NOMO-1 treated with dmso at 0.1 percent for 144 hours (cell line): ENCODE measurements around the gene ARL17B.
"Not testable (repeated sequence)": the region's sequence is repeated elsewhere in the genome, so short reads cannot be mapped to it uniquely, and the experiment has no call there.

ENCODE experiments used
- DNase-seq: peaks from one replicate; lab custom pipeline; 2025; ENCODE audit not compliant: unreplicated experiment; lab: John Stamatoyannopoulos, UW

ARL17B gene

DNA sequence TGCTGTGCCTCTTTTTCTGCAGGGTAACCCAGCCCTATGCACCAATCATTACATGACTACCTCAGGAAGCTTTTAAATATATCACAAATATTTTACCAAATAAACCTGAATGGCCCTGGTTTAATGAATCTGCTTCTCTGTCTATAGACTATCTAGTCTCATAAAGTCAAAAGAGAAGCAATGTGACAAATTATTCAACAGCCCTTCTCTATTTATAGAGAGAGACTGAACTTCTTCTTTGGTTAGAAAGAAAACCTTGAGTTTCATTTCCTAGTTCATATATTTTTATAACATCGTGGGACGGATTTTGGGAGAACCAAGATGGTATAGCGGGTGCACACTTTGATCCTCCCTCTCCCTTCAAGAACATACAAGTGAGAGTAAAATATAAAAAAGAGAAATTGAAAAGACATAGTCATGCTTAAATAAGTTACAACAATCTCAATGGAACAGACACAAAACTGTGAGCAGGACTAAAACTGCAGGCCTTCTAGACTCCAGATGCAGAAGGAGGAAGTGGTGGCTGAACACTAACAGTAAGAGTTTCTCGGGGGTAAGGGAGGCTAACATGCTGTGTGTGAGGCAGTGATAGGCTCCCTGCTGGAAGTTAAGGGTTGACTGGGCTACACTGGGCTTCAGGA is 70.5 kb downstream of the ARL17B start:
- DNase-seq = peak; percentile 57

DNA sequence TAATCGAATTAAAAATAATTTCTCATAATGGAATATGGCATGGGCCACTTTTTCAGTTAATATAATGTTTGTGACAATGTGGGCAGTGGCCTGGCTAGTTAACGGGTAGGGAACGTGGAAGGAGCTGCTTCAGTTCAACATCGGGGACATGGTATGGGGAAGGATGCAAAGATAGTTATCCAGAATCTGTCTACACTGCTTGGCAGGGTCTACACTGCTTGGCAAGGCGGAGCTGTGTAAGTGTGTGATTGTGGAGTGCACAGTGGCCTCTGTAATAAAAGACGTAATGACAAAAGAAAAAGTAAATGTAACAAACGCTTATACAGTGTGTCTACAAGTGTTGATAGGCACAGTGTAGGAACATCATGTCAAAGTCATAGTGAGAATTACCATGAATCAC is 74.0 kb downstream of the ARL17B start:
- DNase-seq = not testable (repeated sequence)

DNA sequence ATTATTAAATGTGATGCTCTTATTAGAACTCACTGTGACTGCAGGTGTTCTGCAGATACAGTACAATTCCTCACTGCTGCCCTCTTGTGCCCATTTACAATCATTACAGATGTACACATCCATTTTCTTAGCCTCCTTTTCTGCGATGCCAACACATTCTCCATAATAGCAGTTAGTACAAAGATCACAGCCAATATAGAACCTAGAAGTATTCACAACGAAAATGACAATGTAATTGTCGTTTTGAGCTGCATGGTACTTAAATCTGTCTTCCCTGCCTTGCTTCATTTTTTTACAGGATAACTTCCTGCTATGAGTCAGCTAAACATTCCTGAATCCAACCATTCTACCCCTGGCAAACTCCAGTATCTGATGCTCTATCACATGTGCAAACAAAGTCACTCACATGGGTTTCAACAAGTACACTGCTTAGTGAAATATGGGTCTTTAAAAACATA is 74.8 kb downstream of the ARL17B start:
- DNase-seq = not testable (repeated sequence)

DNA sequence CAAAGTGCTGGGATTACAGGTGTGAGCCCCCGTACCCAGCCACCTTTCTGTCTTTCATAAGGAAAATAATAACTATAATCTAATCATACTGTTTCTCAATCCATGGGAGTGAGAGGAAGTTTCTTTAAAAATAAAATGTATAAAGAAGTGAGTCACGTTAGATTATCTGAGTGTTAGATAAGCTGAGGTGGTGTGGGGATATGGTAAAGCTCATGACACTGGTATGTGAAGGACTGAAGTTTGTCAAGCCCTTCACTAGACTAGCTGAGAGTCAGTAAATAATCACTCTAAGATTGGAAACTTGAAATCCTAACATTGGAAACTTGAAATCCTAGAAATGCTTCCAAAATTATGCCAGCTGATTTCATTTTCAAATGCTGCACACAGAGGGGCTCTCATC is 76.1 kb downstream of the ARL17B start:
- DNase-seq = not testable (repeated sequence)

DNA sequence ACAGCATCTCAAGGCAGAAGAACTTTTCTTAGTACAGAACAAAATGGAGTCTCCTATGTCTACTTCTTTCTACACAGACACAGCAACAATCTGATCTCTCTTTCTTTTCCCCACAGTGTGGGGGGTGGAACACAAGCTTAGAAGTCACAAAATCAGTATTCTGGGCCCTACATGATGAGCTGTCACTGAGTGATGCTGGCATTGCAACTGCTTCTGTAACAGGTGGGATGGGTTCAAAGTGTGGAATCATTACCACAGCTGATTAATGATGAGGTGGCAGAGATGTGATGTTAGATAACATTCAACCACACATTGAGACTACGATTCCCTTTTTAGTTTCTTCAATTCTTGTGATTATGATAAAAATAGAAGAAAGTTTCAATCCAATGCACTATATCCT is 77.1 kb downstream of the ARL17B start:
- not testable (repeated sequence) for DNase-seq

DNA sequence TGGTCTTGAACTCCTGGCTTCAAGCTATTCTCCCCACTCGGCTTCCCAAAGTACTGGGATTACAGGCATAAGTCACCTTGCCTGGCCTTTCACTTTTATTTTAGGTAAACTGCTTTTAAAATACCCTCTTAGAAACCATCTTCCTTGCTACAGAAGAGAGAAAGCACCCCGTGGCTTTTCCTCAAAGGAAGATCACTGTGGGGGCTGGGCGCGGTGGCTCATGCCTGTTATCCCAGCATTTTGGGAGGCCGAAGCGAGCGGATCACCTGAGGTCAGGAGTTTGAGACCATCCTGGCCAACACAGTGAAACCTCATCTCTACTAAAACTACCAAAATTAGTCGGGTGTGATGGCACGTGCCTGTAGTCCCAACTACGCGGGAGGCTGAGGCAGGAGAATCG is 78.9 kb downstream of the ARL17B start:
- DNase-seq = not testable (repeated sequence)

DNA sequence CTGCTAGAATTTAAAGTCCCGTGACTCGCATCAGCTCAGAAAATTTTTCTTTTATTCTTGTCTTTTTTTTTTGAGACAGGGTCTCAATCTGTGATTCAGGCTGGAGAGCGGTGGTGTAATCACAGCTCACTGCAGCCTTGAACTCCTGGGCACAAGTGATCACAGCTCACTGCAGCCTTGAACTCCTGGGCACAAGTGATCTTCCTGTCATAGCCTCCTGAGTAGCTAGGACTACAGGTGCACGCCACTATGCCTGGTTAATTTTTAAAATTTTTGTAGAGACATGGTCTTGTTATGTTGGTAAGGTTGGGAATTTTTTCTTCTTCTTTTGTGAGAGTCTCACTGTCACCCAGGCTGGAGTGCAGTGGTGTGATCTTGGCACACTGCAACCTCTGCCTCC is 80.2 kb downstream of the ARL17B start:
- DNase-seq = not testable (repeated sequence)

DNA sequence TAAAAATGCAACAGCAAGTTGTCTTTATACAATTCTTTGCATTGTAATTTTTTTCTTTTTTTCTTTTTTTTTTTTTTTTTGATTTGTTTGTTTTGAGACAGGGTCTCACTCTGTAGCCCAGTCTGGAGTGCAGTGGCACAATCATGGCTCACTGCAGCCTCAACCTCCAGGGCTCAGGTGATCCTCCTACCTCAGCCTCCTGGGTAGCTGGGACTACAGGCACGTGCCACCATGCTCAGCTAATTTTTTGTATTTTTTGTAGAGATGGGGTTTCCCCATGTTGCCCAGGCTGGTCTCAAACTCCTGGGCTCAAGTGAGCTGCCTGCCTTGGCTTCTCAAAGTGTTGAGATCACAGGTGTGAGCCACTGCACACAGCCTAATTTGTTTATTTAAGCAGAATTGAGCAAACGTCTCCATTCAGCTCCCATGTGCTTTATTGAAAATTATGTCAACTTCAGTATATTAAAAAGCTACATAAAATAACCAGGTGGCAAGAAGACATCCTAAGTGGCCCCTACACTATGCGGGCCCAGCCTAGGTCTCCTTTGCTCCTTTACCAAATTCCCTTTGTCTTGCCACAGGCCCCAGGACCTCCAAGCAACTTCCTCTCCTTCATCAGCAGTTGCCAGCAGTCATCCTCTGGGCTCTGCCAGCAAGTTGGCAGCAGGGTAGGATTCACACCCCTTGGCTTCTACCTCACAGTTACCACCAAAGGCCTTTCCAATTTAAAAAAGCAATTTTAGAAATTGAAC is 84.7 kb downstream of the ARL17B start:
- DNase-seq = not testable (repeated sequence)

DNA sequence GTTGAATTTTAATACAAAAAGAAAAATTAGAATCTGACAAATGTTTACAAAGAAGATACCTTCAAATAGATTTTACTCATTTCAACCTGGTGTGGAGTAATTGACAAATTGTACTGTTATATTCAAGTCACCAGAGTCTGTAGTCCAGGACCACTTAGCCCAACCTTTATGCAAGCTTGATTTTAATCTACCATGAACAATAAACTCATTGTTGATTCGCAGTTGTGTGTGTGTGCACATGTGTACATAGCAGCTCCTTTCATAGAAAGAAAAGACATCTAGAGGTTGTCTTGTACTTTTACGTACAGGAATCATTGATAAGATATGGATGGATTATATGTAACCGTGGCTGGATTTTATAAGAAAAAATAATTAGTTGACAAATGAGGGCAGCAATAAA is 87.3 kb downstream of the ARL17B start:
- DNase-seq = no peak

DNA sequence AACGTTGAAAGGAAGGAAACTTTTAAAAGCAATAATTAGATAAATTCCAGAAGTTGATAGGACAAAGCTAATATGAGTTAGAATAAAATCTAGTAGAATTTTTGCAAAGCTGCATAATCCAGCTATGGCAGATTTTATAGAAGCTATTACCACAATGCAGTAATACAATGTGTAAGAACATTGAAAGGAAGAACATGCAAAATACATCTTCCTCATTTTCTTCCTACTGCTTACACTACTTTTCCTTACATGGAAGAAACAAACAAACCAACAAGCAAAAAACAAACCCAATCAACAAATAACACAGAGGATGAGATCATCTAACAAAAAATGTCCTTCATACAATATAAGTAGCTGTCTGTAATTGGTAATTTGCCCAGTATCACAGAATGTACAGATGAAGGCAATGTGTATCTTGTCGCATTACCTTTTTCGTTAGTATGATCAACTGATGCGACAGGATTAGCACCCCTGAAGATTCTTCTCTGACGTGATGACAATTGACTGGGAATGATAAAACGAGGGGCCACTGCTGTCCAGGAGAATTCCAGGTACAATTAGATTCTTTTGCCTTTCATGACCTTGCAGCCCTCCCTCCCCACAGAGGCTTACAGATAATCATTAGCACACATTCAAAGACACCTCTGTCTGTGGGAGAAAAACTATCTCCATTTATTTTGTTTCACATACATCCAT is 87.9 kb downstream of the ARL17B start:
- DNase-seq = no peak

DNA sequence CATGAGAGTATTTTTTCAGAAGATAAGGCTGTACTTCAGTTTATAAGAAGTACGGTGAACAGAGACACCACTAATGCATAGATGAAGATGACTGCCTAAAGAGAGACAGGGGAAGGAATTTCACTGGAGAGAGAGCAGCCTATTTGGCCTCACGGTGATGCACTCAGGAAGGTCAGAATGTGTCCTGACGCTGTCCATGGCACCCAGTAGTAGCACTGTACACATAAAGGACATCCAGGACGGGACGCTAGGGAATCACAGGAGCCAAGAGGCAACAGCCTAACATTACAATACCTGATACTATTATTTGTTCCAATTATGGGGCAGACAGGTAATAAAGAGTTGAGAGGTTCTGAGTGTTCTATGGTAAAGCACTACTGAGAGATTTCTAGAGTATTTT is 91.5 kb downstream of the ARL17B start:
- DNase-seq = no peak

DNA sequence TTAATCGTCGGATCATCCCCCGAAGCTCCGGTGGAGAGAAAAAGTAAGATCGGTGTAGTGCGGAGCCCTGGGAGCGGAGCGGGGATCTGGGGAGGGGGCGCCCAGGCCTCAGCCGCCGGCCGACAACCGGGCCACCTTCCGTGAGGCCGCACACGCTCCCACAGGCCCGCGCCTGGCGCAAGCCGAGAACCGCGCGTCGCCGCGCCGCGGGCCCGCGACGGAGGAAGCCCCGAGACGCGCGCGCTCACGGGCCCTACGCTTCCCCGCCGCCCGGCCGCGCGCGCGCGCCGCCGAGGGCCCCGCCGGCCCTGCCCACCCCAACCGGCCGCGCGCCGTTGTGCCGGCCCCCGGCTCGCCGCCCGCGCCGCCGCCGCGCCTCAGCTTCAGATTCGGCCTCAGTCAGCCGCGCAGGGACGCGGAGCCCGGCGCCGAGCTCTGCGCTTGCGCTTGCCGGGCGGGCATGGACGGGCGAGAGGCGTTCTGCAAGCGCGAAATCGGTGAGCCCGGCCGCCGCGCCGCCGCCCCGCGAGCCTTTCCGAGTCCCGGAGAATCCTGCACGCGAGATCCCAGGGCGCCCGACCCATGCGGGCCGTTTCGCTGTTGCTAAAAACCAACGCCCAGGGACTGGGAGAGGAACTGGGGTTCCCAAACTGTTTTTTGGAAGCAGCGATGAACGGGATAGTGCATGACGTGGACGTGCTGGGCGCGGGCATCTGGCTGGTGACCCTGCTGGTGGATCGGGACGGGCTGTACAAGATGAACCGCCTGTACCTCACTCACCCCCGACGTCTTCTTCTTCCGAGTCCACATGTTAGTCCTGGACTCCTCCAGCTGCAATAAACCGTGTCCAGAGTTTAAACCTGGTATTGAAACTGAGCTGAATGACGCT is 94.7 kb downstream of the ARL17B start:
- peak; percentile 71 for DNase-seq

DNA sequence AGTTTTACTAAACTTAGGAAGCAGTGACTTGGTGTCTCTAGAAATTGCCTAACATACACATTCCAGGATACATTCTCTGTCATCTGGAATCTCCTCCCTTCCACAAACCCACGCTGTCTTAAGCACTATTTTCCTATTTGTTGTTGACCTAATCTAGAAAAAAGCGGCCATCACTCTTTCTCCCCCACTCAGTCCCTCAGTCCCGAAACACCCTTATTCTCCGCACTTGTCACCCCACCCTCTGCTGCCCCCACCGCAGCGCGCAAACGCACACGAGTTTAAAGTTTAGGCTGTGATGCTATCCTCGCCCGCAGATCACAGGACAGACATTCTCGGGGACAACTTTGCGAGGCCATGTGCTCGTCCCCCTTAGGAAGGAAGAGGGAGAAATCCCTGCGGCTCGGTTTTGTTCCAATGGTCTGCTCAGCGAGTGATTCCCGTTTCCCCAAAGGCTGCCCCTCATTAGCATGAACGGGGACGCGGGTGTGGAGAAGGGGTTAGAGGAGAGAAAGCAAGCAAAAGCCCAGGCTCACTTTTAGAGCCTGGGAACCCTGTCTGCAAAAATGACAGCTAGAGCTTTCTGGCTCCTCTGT is 95.4 kb downstream of the ARL17B start:
- DNase-seq = not testable (repeated sequence)

DNA sequence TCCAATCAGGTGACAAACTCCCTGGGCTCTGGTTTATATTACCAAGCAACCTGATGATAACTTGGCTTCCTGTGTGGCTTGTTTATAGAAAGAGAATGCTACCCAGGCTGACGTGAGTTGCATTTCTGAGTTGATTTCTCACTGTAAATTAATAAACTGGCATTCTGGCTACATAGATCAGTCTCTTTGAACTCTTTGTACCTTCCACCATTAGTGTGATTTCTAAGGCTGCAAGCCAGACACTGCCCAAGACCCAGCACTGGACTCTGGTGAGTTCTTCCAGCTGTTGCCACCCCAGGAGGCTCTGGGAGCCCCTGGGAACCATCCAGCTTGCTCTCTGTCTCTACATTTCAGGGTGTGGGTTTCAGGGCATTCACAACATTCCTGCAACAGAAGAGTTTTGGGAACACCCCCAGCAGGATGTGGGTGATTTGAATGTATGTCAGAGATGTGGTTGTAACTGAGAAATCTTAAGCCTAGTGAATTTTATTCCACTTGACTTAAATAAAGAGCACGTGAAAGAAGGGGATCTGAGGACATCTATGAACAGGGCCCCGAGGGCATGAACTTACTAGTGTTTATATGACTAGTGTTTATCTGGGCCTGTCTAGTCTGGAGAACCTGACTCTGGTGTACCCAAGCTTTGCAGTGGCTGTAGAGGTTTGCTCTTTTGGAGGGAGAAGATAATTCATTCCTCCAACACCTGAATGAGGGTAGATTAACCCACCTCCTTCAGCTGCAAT is 96.9 kb downstream of the ARL17B start:
- DNase-seq = no peak

DNA sequence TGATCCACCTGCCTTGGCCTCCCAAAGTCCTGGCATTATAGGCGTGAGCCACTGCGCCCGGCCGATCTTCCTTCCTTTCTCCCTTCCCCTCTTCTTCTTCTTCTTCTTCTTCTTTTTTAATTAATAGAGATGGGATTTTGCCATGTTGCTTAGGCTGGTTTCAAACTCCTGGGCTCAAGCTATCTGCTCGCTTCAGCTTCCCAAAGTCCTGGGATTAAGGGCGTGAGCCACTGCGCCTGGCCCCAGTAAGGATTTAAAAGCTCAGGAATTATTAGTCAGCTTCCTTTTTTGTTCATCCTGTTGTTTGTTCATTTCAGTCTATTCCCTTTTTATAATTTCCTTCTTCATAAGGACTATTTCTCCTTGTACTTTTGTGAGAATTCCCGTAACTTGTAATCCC is 99.3 kb downstream of the ARL17B start:
- DNase-seq = no peak

DNA sequence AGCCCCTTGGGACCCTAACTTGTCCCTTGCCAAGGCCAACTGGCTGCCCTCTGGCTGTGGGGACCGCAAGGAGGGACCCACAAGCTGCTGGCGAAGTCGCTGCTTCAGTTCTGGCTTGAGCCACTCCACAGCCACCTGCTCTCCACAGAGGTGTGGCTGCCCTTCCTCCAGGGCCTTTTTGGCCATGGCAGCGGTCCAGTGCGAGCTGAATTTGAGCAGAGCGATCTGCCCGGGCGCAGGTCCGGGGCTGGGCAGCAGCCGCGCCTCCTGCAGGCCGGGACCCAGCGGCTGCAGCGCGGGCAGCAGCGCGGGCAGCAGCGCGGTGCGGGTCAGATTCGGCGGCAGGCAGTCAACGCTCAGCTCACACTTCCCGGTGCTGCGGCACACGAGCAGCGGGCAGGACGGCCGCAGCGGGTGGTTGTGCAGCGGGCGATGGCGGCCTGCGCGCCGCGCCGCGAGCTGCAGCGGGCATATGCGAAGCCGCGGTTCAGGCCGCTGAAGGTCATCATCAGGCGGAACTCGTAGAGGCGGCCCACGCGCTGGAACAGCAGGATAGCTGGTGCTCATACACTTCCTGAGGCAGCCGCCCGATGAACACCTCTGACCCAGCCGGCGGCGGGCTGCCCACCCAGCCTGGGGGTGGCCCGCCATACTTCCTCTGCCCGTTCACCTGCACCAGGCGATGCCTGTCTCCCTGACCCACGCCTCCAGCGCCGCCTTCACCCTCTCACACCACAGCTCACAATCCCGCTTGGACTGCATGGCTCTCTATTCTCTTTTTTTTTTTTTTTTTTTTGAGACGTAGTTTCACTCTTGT is 101.5 kb downstream of the ARL17B start:
- not testable (repeated sequence) for DNase-seq

DNA sequence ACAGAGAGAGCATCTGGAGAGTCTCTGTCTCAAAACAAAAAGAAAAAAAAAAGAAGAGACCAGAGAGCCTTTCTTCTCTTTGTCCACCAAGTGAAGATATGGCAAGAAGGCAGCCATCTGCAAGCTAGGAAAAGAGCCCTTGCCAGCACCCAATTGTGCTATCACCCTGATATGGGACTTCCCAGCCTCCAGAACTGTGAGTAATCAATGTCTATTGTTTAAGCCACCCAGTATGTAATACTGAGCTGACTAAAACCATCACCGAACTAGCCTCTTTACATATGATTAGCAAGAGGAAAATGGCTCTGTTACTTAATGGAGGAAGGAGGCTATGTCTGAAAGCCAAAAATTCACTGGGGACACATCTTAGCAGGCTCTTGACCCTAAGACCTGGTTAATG is 105.2 kb downstream of the ARL17B start:
- DNase-seq = not testable (repeated sequence)

DNA sequence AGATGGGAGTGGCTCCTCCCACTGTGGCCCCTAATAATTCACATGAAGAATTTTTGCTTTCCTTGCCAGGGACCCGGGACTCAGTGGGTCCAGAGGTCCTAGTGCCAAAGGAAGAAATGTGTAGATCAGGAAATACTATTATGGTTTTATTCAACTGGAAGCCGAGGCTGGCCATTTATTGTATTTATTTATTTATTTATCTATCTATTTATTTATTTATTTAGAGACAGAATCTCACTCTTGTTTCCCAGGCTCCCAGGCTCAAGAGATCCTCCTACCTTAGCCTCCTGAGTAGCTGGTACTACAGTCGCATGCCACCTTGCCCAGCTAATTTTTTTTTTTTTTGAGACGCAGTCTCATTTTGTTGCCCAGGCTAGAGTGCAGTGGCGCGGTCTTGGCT is 107.4 kb downstream of the ARL17B start:
- not testable (repeated sequence) for DNase-seq

DNA sequence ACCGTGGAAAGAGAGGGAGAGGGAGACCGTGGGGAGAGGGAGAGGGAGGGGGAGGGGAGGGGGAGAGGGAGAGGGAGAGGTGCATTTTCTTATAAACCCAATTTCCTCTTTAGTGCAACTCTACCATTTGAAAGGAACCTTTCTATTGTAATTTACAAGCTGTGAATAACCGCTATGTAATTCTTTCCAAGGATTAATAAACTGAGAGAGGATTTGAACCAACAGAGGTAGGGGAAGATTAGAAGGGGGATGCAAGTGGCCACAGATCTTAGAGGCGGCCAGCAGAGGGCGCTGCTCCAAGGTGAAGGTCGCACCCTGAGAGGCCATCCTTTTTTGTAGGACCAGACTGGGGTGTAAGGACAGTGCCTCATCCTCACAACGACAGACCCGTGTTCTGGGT is 107.8 kb downstream of the ARL17B start:
- peak; percentile 72 for DNase-seq
